ENCODE measurements around the gene NAXE. TPM values are rescaled to one million over a fixed set of nuclear protein-coding genes. Genes with fewer than 3 reads are reported as not detected.

NAXE gene
- total RNA-seq, 1 experiment from 2014 or later, result 96.6 TPM

- TF ChIP-seq, protein P1, sequence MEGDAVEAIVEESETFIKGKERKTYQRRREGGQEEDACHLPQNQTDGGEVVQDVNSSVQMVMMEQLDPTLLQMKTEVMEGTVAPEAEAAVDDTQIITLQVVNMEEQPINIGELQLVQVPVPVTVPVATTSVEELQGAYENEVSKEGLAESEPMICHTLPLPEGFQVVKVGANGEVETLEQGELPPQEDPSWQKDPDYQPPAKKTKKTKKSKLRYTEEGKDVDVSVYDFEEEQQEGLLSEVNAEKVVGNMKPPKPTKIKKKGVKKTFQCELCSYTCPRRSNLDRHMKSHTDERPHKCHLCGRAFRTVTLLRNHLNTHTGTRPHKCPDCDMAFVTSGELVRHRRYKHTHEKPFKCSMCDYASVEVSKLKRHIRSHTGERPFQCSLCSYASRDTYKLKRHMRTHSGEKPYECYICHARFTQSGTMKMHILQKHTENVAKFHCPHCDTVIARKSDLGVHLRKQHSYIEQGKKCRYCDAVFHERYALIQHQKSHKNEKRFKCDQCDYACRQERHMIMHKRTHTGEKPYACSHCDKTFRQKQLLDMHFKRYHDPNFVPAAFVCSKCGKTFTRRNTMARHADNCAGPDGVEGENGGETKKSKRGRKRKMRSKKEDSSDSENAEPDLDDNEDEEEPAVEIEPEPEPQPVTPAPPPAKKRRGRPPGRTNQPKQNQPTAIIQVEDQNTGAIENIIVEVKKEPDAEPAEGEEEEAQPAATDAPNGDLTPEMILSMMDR (conservative IDR thresholded peaks at IDR 0.05), result no peak
- no peak overlapping the region for H3K56ac ChIP-seq (ENCODE audit: insufficient read length, low read depth, low read length)
Observed at GRCh38 chr1:156632355-156632754, 40.8 kb downstream of the NAXE start.

More at GRCh38 chr1:156632355-156632754, 40.8 kb downstream of the NAXE start:
- H3K9ac ChIP-seq (ENCODE audit: extremely low read depth, insufficient read length, low read length), result no peak overlapping the region
- H3K4me2 ChIP-seq (ENCODE audit: insufficient read depth, insufficient read length, low read length), result no peak overlapping the region
- no peak overlapping the region for H4K5ac ChIP-seq (ENCODE audit: insufficient read length, low read depth, low read length)
- no peak overlapping the region for H3K27ac ChIP-seq (ENCODE audit: insufficient read length, low read depth, low read length)
- no CpG with 5 or more reads among the region's 3 CpGs for WGBS (ENCODE audit: extremely low coverage, insufficient read length, low lambda C conversion rate)
- H3K4me1 ChIP-seq (ENCODE audit: insufficient read depth, low read length), result no peaks in the 10 kb centered on the region
- H4K8ac ChIP-seq (replicated peaks; ENCODE audit: insufficient read length, low read depth, low read length), result no peak overlapping the region
- H3K27me3 ChIP-seq (ENCODE audit: insufficient read depth, low read length), result no peaks in the 10 kb centered on the region
- H2BK20ac ChIP-seq (ENCODE audit: low read depth, low read length, poor library complexity, severe bottlenecking), result no peak overlapping the region
- no peaks in the 10 kb centered on the region for H3K9me3 ChIP-seq (ENCODE audit: control insufficient read depth, low read depth, low read length)
- no peak overlapping the region for H2AFZ ChIP-seq (ENCODE audit: low read length)
- no peak overlapping the region for H4K91ac ChIP-seq (ENCODE audit: insufficient read length, low read depth, low read length)
- Mint-ChIP-seq H3K4me1 (peaks cover 0 to 13% of the 10 kb centered on the region in 2 experiments; a peak in 2 of 4 replicates), H3K4me3 (no peak overlapping the region), H3K27ac (no peak overlapping the region), H3K36me3 (ENCODE audit: insufficient read depth in 1 of 3, low read depth in 3 of 3) (no peaks in the 10 kb centered on the region), H3K9me3 (no peaks in the 10 kb centered on the region; a peak in 1 of 5 replicates), H3K27me3 (ENCODE audit: low read depth) (peaks cover 87% of the 10 kb centered on the region)
- no peak overlapping the region for H2AK5ac ChIP-seq (ENCODE audit: insufficient read length, low read length)
- no peak overlapping the region for H3T11ph ChIP-seq (ENCODE audit: low read length)
- H2BK12ac ChIP-seq (ENCODE audit: insufficient read length, low read depth, low read length), result no peak overlapping the region
- H2BK5ac ChIP-seq (ENCODE audit: insufficient read length, low read length), result no peak overlapping the region
- no peak overlapping the region for H2BK15ac ChIP-seq (ENCODE audit: low read depth, low read length)
- DNase-seq, result no peak
- H3K23ac ChIP-seq (ENCODE audit: insufficient read length, low read depth, low read length), result no peak overlapping the region
- H3K79me2 ChIP-seq (ENCODE audit: insufficient read depth, low read length), result no peaks in the 10 kb centered on the region
- H3K18ac ChIP-seq (ENCODE audit: insufficient read length, low read depth, low read length), result no peak overlapping the region
- no peak overlapping the region for H3K4ac ChIP-seq (ENCODE audit: low read depth, low read length)
- no peak overlapping the region for H3K14ac ChIP-seq (ENCODE audit: insufficient read depth, low read length)
- no peaks in the 10 kb centered on the region for H3K79me1 ChIP-seq (ENCODE audit: insufficient read depth, low read depth, low read length, poor library complexity, severe bottlenecking)
- H4K20me1 ChIP-seq (ENCODE audit: control insufficient read depth, insufficient read depth, insufficient read length), result no peaks in the 10 kb centered on the region
- no peaks in the 10 kb centered on the region for H3K23me2 ChIP-seq (ENCODE audit: insufficient read length, low read depth, low read length, poor library complexity, severe bottlenecking)
- H2BK120ac ChIP-seq (ENCODE audit: low read depth, low read length, poor library complexity, severe bottlenecking), result no peak overlapping the region

Data from H9 (cell line).